ENCODE measurements around the gene PPP1R9B. TPM values are rescaled to one million over a fixed set of nuclear protein-coding genes. Genes with fewer than 3 reads are reported as not detected.
A peak's percentile ranks its signal among the peaks of the same experiment; 100 is the strongest.

PPP1R9B gene
- total RNA-seq, 4 donors from 2014 or later = 9.2 to 65.3 (median 20.6) TPM

- Histone ChIP-seq H3K4me3 (no peak overlapping the region), H3K27ac (peak overlapping the region in 1 of 2 donors; percentile 54), H3K4me1 (peaks cover 0 to 4% of the 10 kb centered on the region in 2 donors), H3K36me3 (no peaks in the 10 kb centered on the region), H3K9me3 (no peaks in the 10 kb centered on the region), H3K27me3 (no peaks in the 10 kb centered on the region)
- DNase-seq = peak; percentile 81 to 85
- TF ChIP-seq POLR2A (IDR thresholded peaks at IDR 0.05) (no peak), CTCF (IDR thresholded peaks at IDR 0.05) (peak; percentile 91 to 97 (median 95))
- intact Hi-C loops (cut with DNase I; ENCODE audit: low total_unique reads) = no loop called here
These were observed 10.3 kb downstream of the PPP1R9B start for GRCh38 chr17:50139950-50140885.

- Histone ChIP-seq H3K27me3 (no peaks in the 10 kb centered on the region), H3K27ac (no peak overlapping the region), H3K36me3 (no peaks in the 10 kb centered on the region), H3K4me1 (peaks cover 0 to 4% of the 10 kb centered on the region in 2 donors), H3K9me3 (no peaks in the 10 kb centered on the region), H3K4me3 (no peak overlapping the region)
- no peak for DNase-seq
- TF ChIP-seq CTCF (IDR thresholded peaks at IDR 0.05) (no peak), POLR2A (IDR thresholded peaks at IDR 0.05) (no peak)
- intact Hi-C loops (cut with DNase I; ENCODE audit: low total_unique reads) = no loop called here
These were observed 11.2 kb downstream of the PPP1R9B start for GRCh38 chr17:50139185-50139783.

- no peaks in the 10 kb centered on the region for H3K9me3 ChIP-seq
- no peaks in the 10 kb centered on the region for H3K36me3 ChIP-seq
- DNase-seq = no peak
- H3K4me3 ChIP-seq = no peak overlapping the region
- H3K27ac ChIP-seq = no peak overlapping the region
- H3K4me1 ChIP-seq = peaks cover 0 to 4% of the 10 kb centered on the region in 2 donors
- no peak for TF ChIP-seq CTCF (IDR thresholded peaks at IDR 0.05)
- no peak for TF ChIP-seq POLR2A (IDR thresholded peaks at IDR 0.05)
- intact Hi-C loops (cut with DNase I; ENCODE audit: low total_unique reads) = no loop called here
- no peaks in the 10 kb centered on the region for H3K27me3 ChIP-seq
These were observed 13.4 kb downstream of the PPP1R9B start for GRCh38 chr17:50137042-50137441.

- no peak for DNase-seq
- no peak overlapping the region for H3K4me3 ChIP-seq
- H3K9me3 ChIP-seq = no peaks in the 10 kb centered on the region
- no peaks in the 10 kb centered on the region for H3K36me3 ChIP-seq
- H3K4me1 ChIP-seq = peaks cover 0 to 4% of the 10 kb centered on the region in 2 donors
- TF ChIP-seq POLR2A (IDR thresholded peaks at IDR 0.05) (no peak), CTCF (IDR thresholded peaks at IDR 0.05) (no peak)
- intact Hi-C loops (cut with DNase I; ENCODE audit: low total_unique reads) = no loop called here
- no peak overlapping the region for H3K27ac ChIP-seq
- no peaks in the 10 kb centered on the region for H3K27me3 ChIP-seq
These were observed 14.3 kb downstream of the PPP1R9B start for GRCh38 chr17:50136096-50136687.

Data from uterus (tissue), 4 donors.